ENCODE results near the gene IGSF9B.

DNA sequence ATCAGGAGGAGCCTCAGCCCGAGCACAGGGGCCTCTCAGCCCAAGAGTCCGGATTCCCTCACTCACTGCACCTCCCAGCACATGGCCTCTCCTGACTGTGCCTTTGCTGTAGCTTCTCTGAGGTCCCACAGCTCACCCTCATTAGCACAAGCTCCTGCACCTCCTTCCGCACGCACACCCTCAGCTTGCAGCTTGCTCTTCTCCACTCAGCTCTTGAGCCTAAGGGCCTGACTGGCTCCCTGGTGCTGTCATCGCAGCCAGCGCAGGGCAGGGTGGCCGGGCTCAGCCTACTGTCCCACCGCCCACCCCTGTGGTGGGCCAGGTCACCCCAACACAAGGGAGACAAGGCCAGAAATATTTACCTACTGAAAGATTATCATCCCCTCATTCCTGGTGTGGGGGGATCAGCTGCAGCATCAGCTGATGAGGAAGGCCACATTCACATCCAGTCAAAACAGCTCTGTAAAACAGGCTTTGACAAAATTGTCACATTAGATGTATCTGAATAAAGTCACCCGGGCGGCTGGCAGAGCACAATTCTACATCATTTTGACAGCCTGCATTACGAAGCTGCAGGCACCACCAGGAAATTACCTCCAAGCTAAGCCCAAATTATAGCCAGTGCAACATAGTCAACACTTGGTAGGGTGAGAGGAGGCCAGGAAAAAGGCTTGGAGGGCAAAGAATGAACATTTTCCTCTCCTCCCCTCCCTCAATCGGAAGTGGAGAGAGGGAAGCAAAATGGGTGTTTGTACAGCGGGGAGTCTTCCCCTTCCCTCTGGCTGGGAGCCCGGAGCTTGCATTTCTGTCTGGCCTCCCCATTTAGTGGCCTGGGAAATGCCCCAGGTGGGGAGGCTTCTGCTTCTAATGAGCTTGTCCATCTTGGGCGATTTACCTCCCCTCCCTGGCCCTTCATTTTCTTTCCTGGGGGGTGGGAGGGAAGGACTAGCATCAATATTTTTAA lies 29.5 kb upstream of the IGSF9B start:
- TF ChIP-seq CTCF (conservative IDR thresholded peaks at IDR 0.05; ENCODE audit: low read depth, low read length) (no peak), EZH2 (IDR thresholded peaks at IDR 0.05; ENCODE audit: borderline replicate concordance, low read depth, low read length, poor library complexity, severe bottlenecking) (no peak)
